ENCODE data around the gene IPO13.

DNA sequence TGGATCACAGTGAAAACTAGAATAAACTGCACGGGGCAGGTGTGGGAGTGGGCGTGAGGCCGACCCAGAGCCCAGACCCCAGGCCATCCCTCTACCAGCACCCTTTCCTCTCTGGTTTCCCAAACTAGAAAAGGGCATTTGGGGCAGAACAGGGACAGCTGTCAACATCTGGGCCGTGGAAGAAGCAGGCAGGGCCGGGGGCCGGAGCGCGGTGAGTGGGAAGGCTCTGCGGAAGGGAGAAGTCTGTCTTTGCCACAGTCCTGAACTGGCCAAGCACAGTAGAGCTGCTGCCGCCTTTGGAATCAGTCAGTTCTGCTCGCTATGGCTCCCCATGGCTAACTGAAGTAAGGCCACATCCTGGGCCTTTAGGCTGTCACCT is 51.2 kb downstream of the IPO13 start:
- TF ChIP-seq, protein P1, sequence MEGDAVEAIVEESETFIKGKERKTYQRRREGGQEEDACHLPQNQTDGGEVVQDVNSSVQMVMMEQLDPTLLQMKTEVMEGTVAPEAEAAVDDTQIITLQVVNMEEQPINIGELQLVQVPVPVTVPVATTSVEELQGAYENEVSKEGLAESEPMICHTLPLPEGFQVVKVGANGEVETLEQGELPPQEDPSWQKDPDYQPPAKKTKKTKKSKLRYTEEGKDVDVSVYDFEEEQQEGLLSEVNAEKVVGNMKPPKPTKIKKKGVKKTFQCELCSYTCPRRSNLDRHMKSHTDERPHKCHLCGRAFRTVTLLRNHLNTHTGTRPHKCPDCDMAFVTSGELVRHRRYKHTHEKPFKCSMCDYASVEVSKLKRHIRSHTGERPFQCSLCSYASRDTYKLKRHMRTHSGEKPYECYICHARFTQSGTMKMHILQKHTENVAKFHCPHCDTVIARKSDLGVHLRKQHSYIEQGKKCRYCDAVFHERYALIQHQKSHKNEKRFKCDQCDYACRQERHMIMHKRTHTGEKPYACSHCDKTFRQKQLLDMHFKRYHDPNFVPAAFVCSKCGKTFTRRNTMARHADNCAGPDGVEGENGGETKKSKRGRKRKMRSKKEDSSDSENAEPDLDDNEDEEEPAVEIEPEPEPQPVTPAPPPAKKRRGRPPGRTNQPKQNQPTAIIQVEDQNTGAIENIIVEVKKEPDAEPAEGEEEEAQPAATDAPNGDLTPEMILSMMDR (conservative IDR thresholded peaks at IDR 0.05): no peak
- TF ChIP-seq ZFX (IDR thresholded peaks at IDR 0.05): no peak

All from C4-2B (cell line).